ENCODE data around the gene UQCC2.

The UQCC2 gene

GRCh38 chr6:33684983-33685382 is 26.5 kb downstream of the UQCC2 start:
- H3K36me3 ChIP-seq (ENCODE audit: insufficient read depth, low read length): peaks cover 13% of the 10 kb centered on the region
- no peaks in the 10 kb centered on the region for H3K4me1 ChIP-seq (ENCODE audit: insufficient read depth, low read length)
- no peaks in the 10 kb centered on the region for H3K27me3 ChIP-seq (ENCODE audit: control insufficient read depth in 1 of 2, insufficient read depth in 2 of 2, low read length in 2 of 2)
- no peaks in the 10 kb centered on the region for H3K9me3 ChIP-seq (ENCODE audit: low read length)
- no peak overlapping the region for H3K9ac ChIP-seq (ENCODE audit: low read length)
- H3K27ac ChIP-seq (ENCODE audit: low read depth, low read length): no peak overlapping the region
- no peak overlapping the region for H3K4me3 ChIP-seq (ENCODE audit: low read depth in 1 of 2, low read length in 2 of 2)

GRCh38 chr6:33684428-33684896 is 27.0 kb downstream of the UQCC2 start:
- H3K36me3 ChIP-seq (ENCODE audit: insufficient read depth, low read length): peaks cover 13% of the 10 kb centered on the region
- H3K9ac ChIP-seq (ENCODE audit: low read length): no peak overlapping the region
- no peaks in the 10 kb centered on the region for H3K27me3 ChIP-seq (ENCODE audit: control insufficient read depth in 1 of 2, insufficient read depth in 2 of 2, low read length in 2 of 2)
- no peaks in the 10 kb centered on the region for H3K9me3 ChIP-seq (ENCODE audit: low read length)
- H3K27ac ChIP-seq (ENCODE audit: low read depth, low read length): no peak overlapping the region
- no peaks in the 10 kb centered on the region for H3K4me1 ChIP-seq (ENCODE audit: insufficient read depth, low read length)
- H3K4me3 ChIP-seq (ENCODE audit: low read depth in 1 of 2, low read length in 2 of 2): no peak overlapping the region

DNA sequence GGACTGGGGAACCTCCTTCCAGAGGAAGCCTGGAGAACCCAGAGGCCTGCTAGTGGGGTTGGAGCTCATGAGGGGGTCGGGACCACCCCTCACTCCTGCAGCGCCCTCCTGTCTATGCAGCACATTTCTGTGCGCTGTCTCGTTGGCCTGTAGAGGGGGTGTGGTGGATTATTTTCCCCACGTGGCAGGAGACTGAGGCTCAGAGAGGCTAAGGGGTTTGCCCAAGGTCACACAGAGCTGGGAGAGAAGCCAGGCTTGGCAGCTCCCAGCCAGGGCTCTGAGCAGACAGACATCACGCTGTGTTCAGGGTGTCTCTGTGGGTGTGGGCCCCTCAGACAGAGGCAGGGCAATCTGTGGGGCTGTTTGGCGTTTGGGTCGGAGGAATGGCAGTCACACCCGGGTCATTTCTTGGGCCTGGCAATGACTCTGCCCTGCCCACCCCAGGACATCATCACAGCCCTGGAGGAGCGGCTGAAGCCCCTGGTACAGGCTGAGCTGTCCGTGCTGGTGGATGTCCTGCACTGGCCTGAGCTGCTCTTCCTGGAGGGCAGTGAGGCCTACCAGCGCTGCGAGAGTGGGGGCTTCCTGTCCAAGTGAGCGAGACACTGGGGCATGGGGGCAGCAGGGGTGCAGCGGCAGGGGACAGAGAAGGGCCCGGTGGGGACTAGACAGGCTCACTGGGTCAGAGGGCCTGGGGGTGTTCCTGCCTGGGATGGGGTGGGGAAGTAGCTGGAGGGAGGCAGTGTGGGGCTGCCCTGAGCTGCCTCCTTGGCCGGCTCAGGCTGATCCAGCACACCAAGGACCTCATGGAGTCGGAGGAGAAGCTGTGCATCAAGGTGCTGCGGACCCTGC is 27.7 kb downstream of the UQCC2 start:
- H3K36me3 ChIP-seq (ENCODE audit: insufficient read depth, low read length): peaks cover 13% of the 10 kb centered on the region
- H3K4me1 ChIP-seq (ENCODE audit: insufficient read depth, low read length): no peaks in the 10 kb centered on the region
- H3K4me3 ChIP-seq (ENCODE audit: low read depth in 1 of 2, low read length in 2 of 2): no peak overlapping the region
- H3K27ac ChIP-seq (ENCODE audit: low read depth, low read length): no peak overlapping the region
- no peaks in the 10 kb centered on the region for H3K9me3 ChIP-seq (ENCODE audit: low read length)
- no peak overlapping the region for H3K9ac ChIP-seq (ENCODE audit: low read length)
- H3K27me3 ChIP-seq (ENCODE audit: control insufficient read depth in 1 of 2, insufficient read depth in 2 of 2, low read length in 2 of 2): no peaks in the 10 kb centered on the region

- no peaks in the 10 kb centered on the region for H3K9me3 ChIP-seq (ENCODE audit: low read length)
- no peaks in the 10 kb centered on the region for H3K27me3 ChIP-seq (ENCODE audit: control insufficient read depth in 1 of 2, insufficient read depth in 2 of 2, low read length in 2 of 2)
- peaks cover 13% of the 10 kb centered on the region for H3K36me3 ChIP-seq (ENCODE audit: insufficient read depth, low read length)
- no peak overlapping the region for H3K4me3 ChIP-seq (ENCODE audit: low read depth in 1 of 2, low read length in 2 of 2)
- H3K27ac ChIP-seq (ENCODE audit: low read depth, low read length): no peak overlapping the region
- H3K9ac ChIP-seq (ENCODE audit: low read length): no peak overlapping the region
- H3K4me1 ChIP-seq (ENCODE audit: insufficient read depth, low read length): no peaks in the 10 kb centered on the region
These were observed 28.4 kb downstream of the UQCC2 start for GRCh38 chr6:33683051-33683571.

DNA sequence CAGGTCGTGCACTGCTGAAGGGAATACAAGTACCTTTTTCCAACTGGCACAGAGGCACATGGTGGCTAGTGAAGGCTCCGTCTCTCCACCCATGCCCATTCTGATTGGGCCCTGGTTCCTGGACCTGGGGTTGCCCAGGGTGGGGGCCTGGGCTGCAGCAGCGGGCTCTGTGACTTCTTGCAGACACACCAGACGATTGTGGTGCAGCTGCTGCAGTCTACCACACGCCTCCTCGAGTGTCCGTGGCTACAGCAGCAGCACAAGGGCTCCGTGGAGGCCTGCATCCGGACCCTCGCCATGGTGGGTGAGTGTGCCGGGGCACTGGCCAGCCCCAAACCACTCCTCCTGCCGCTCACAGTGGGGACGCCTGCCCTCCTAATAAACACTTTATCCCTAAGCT is 29.2 kb downstream of the UQCC2 start:
- H3K36me3 ChIP-seq (ENCODE audit: insufficient read depth, low read length): peaks cover 13% of the 10 kb centered on the region
- H3K27ac ChIP-seq (ENCODE audit: low read depth, low read length): no peak overlapping the region
- no peaks in the 10 kb centered on the region for H3K9me3 ChIP-seq (ENCODE audit: low read length)

DNA sequence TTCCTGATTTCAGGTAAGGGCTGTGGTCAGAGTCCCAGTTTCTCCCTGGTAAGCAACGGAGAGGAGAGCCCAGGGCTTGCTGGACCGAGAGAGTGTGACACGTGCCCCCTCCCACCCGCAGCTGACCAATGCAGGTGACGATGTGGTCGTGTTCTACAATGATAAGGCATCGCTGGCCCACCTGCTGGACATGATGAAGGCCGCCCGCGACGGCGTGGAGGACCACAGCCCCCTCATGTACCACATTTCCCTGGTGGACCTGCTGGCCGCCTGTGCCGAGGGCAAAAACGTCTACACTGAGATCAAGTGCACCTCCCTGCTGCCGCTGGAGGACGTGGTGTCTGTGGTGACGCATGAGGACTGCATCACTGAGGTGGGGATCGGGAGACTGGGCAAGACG is 31.7 kb downstream of the UQCC2 start:
- H3K36me3 ChIP-seq (ENCODE audit: insufficient read depth, low read length): peaks cover 6% of the 10 kb centered on the region
- H3K27me3 ChIP-seq (ENCODE audit: control insufficient read depth in 1 of 2, insufficient read depth in 2 of 2, low read length in 2 of 2): no peaks in the 10 kb centered on the region
- H3K4me3 ChIP-seq (ENCODE audit: low read depth in 1 of 2, low read length in 2 of 2): no peak overlapping the region
- no peak overlapping the region for H3K27ac ChIP-seq (ENCODE audit: low read depth, low read length)
- no peak overlapping the region for H3K9ac ChIP-seq (ENCODE audit: low read length)
- H3K9me3 ChIP-seq (ENCODE audit: low read length): no peaks in the 10 kb centered on the region
- no peaks in the 10 kb centered on the region for H3K4me1 ChIP-seq (ENCODE audit: insufficient read depth, low read length)

More for the DNA sequence above, 29.2 kb downstream of the UQCC2 start:
- Histone ChIP-seq H3K9ac (ENCODE audit: low read length) (no peak overlapping the region), H3K4me3 (ENCODE audit: low read depth in 1 of 2, low read length in 2 of 2) (no peak overlapping the region), H3K27me3 (ENCODE audit: control insufficient read depth in 1 of 2, insufficient read depth in 2 of 2, low read length in 2 of 2) (no peaks in the 10 kb centered on the region), H3K4me1 (ENCODE audit: insufficient read depth, low read length) (no peaks in the 10 kb centered on the region)

- H3K4me1 ChIP-seq (ENCODE audit: insufficient read depth, low read length): no peaks in the 10 kb centered on the region
- no peaks in the 10 kb centered on the region for H3K9me3 ChIP-seq (ENCODE audit: low read length)
- H3K27ac ChIP-seq (ENCODE audit: low read depth, low read length): no peak overlapping the region
- H3K36me3 ChIP-seq (ENCODE audit: insufficient read depth, low read length): no peaks in the 10 kb centered on the region
- H3K9ac ChIP-seq (ENCODE audit: low read length): no peak overlapping the region
- no peaks in the 10 kb centered on the region for H3K27me3 ChIP-seq (ENCODE audit: control insufficient read depth in 1 of 2, insufficient read depth in 2 of 2, low read length in 2 of 2)
- H3K4me3 ChIP-seq (ENCODE audit: low read depth in 1 of 2, low read length in 2 of 2): no peak overlapping the region
These were observed 32.5 kb downstream of the UQCC2 start for GRCh38 chr6:33678932-33679490.

DNA sequence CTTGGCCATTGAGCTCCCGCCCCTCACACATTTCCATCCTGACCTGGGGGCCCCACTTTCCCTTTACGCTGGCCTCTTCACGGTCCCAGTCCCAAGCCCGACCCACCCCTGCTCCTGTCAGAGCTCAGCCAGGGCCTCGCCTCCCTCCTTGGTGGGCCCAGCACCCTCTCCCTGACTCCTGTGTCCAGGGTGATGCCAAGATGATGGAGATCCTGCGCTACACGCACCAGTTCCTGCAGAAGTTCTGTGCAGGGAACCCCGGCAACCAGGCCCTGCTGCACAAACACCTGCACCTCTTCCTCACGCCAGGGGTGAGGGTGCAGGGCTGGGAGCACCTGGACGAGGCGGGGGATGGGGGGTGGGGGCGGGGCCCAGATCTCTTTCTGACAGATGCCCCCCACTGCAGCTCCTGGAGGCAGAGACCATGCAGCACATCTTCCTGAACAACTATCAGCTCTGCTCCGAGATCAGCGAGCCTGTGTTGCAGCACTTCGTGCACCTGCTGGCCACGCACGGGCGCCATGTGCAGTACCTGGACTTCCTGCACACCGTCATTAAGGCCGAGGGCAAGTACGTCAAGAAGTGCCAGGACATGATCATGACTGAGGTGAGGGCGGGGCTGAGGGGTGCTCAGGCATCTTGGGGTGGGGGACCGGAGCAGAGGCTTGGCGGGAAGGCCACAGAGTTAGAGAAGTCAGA is 33.1 kb downstream of the UQCC2 start:
- Histone ChIP-seq H3K9ac (ENCODE audit: low read length) (no peak overlapping the region), H3K9me3 (ENCODE audit: low read length) (no peaks in the 10 kb centered on the region), H3K27ac (ENCODE audit: low read depth, low read length) (no peak overlapping the region), H3K4me3 (ENCODE audit: low read depth in 1 of 2, low read length in 2 of 2) (no peak overlapping the region), H3K36me3 (ENCODE audit: insufficient read depth, low read length) (no peaks in the 10 kb centered on the region), H3K4me1 (ENCODE audit: insufficient read depth, low read length) (no peaks in the 10 kb centered on the region), H3K27me3 (ENCODE audit: control insufficient read depth in 1 of 2, insufficient read depth in 2 of 2, low read length in 2 of 2) (no peaks in the 10 kb centered on the region)

DNA sequence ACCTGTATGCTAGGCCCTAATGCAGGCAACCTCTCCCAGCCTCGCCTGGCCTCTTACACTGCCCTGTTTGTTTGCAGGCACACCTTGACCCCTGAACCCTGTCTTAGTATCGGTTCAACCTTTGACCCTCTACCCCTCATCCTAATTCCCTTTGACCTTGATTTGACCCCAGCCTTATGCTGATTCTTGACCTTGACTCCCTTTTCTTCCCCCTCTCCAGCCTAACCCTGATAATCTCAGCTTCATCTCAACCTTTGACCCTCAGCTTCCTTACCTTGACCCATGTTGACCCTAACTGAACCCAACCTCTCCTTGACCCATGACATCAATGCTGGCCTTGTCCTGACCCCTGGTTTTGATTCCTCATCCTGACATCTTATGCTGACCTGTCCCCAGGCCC is 33.8 kb downstream of the UQCC2 start:
- Histone ChIP-seq H3K4me1 (ENCODE audit: insufficient read depth, low read length) (no peaks in the 10 kb centered on the region), H3K27me3 (ENCODE audit: control insufficient read depth in 1 of 2, insufficient read depth in 2 of 2, low read length in 2 of 2) (no peaks in the 10 kb centered on the region), H3K9me3 (ENCODE audit: low read length) (no peaks in the 10 kb centered on the region), H3K9ac (ENCODE audit: low read length) (no peak overlapping the region), H3K4me3 (ENCODE audit: low read depth in 1 of 2, low read length in 2 of 2) (no peak overlapping the region), H3K36me3 (ENCODE audit: insufficient read depth, low read length) (no peaks in the 10 kb centered on the region), H3K27ac (ENCODE audit: low read depth, low read length) (no peak overlapping the region)

GRCh38 chr6:33677143-33677660 is 34.3 kb downstream of the UQCC2 start:
- H3K27me3 ChIP-seq (ENCODE audit: control insufficient read depth in 1 of 2, insufficient read depth in 2 of 2, low read length in 2 of 2): no peaks in the 10 kb centered on the region
- no peak overlapping the region for H3K9ac ChIP-seq (ENCODE audit: low read length)
- no peaks in the 10 kb centered on the region for H3K4me1 ChIP-seq (ENCODE audit: insufficient read depth, low read length)
- no peak overlapping the region for H3K4me3 ChIP-seq (ENCODE audit: low read depth in 1 of 2, low read length in 2 of 2)
- no peaks in the 10 kb centered on the region for H3K9me3 ChIP-seq (ENCODE audit: low read length)
- no peak overlapping the region for H3K27ac ChIP-seq (ENCODE audit: low read depth, low read length)
- no peaks in the 10 kb centered on the region for H3K36me3 ChIP-seq (ENCODE audit: insufficient read depth, low read length)

- Histone ChIP-seq H3K9ac (ENCODE audit: low read length) (no peak overlapping the region), H3K4me3 (ENCODE audit: low read depth in 1 of 2, low read length in 2 of 2) (no peak overlapping the region), H3K27ac (ENCODE audit: low read depth, low read length) (no peak overlapping the region), H3K4me1 (ENCODE audit: insufficient read depth, low read length) (no peaks in the 10 kb centered on the region), H3K36me3 (ENCODE audit: insufficient read depth, low read length) (no peaks in the 10 kb centered on the region), H3K9me3 (ENCODE audit: low read length) (no peaks in the 10 kb centered on the region), H3K27me3 (ENCODE audit: control insufficient read depth in 1 of 2, insufficient read depth in 2 of 2, low read length in 2 of 2) (no peaks in the 10 kb centered on the region)
These were observed 34.9 kb downstream of the UQCC2 start for GRCh38 chr6:33676416-33677142.
